ENCODE results near the gene ARFRP1.

ARFRP1 gene

GRCh38 chr20:63744574-63745423 is 37.0 kb upstream of the ARFRP1 start:
- Histone ChIP-seq H3K36me3 (ENCODE audit: low read length) (no peaks in the 10 kb centered on the region), H3K4me3 (ENCODE audit: insufficient read depth, low read length, poor library complexity, severe bottlenecking) (no peak overlapping the region), H4K20me1 (ENCODE audit: low read depth, low read length) (no peaks in the 10 kb centered on the region), H3K9ac (ENCODE audit: low read length) (no peak overlapping the region), H3K9me3 (ENCODE audit: insufficient read depth, low read length) (no peaks in the 10 kb centered on the region), H2AFZ (ENCODE audit: low read depth, low read length, severe bottlenecking) (no peak overlapping the region), H3K79me2 (ENCODE audit: insufficient read depth, low read length) (no peaks in the 10 kb centered on the region), H3K9me2 (replicated peaks; ENCODE audit: insufficient read depth, low read length) (no peaks in the 10 kb centered on the region), H3K27ac (ENCODE audit: low read depth, low read length) (no peak overlapping the region), H3F3A (ENCODE audit: insufficient read depth) (peaks cover 14% of the 10 kb centered on the region; the same call in 1 of the 2 replicates), H3K4me2 (ENCODE audit: low read depth, low read length, poor library complexity, severe bottlenecking) (no peak overlapping the region), H3K27me3 (ENCODE audit: low read length) (no peaks in the 10 kb centered on the region)
- TF ChIP-seq CTCF (IDR thresholded peaks at IDR 0.05; ENCODE audit: insufficient read depth, low read length, poor library complexity, severe bottlenecking) (no peak), EZH2phosphoT487 (conservative IDR thresholded peaks at IDR 0.05; ENCODE audit: low read length) (no peak)

DNA sequence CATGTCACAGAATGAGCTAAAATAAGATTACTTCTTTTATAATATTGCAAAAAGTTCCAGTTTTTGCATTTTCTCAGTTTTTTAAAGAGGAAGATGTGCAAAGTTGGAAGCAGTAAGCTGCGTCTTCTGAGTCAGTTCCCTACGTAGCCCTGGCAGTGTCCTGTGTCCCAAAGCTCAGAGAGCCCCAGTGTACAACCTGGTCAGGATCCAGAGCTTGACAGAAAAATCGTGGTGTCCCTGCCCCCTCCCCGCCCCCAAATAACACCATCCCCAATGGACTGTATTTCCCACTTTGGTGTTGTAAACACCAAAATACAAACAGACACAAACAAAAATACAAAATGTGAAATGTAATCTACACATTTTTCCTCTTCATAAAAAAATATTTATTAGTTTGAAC is 36.4 kb upstream of the ARFRP1 start:
- Histone ChIP-seq H3F3A (ENCODE audit: insufficient read depth) (peaks cover 14% of the 10 kb centered on the region; the same call in 1 of the 2 replicates), H3K9ac (ENCODE audit: low read length) (no peak overlapping the region), H2AFZ (ENCODE audit: low read depth, low read length, severe bottlenecking) (no peak overlapping the region), H3K27ac (ENCODE audit: low read depth, low read length) (0 out of 2 replicates have a peak overlapping the region, but pooled peaks have one; percentile 25), H3K9me2 (replicated peaks; ENCODE audit: insufficient read depth, low read length) (no peaks in the 10 kb centered on the region), H3K4me3 (ENCODE audit: insufficient read depth, low read length, poor library complexity, severe bottlenecking) (no peak overlapping the region), H3K79me2 (ENCODE audit: insufficient read depth, low read length) (no peaks in the 10 kb centered on the region), H3K9me3 (ENCODE audit: insufficient read depth, low read length) (no peaks in the 10 kb centered on the region), H3K4me2 (ENCODE audit: low read depth, low read length, poor library complexity, severe bottlenecking) (no peak overlapping the region), H3K27me3 (ENCODE audit: low read length) (no peaks in the 10 kb centered on the region), H3K36me3 (ENCODE audit: low read length) (no peaks in the 10 kb centered on the region), H4K20me1 (ENCODE audit: low read depth, low read length) (no peaks in the 10 kb centered on the region)
- TF ChIP-seq EZH2phosphoT487 (conservative IDR thresholded peaks at IDR 0.05; ENCODE audit: low read length) (no peak), CTCF (IDR thresholded peaks at IDR 0.05; ENCODE audit: insufficient read depth, low read length, poor library complexity, severe bottlenecking) (no peak)

- no peaks in the 10 kb centered on the region for H3K79me2 ChIP-seq (ENCODE audit: insufficient read depth, low read length)
- H3K4me3 ChIP-seq (ENCODE audit: insufficient read depth, low read length, poor library complexity, severe bottlenecking) = no peak overlapping the region
- no peak overlapping the region for H3K9ac ChIP-seq (ENCODE audit: low read length)
- H3K27ac ChIP-seq (ENCODE audit: low read depth, low read length) = 0 out of 2 replicates have a peak overlapping the region, but pooled peaks have one; percentile 25
- TF ChIP-seq EZH2phosphoT487 (conservative IDR thresholded peaks at IDR 0.05; ENCODE audit: low read length) = no peak
- no peak for TF ChIP-seq CTCF (IDR thresholded peaks at IDR 0.05; ENCODE audit: insufficient read depth, low read length, poor library complexity, severe bottlenecking)
- no peaks in the 10 kb centered on the region for H3K9me3 ChIP-seq (ENCODE audit: insufficient read depth, low read length)
- H3F3A ChIP-seq (ENCODE audit: insufficient read depth) = peaks cover 14% of the 10 kb centered on the region; the same call in 1 of the 2 replicates
- no peak overlapping the region for H2AFZ ChIP-seq (ENCODE audit: low read depth, low read length, severe bottlenecking)
- H3K9me2 ChIP-seq (replicated peaks; ENCODE audit: insufficient read depth, low read length) = no peaks in the 10 kb centered on the region
- no peaks in the 10 kb centered on the region for H4K20me1 ChIP-seq (ENCODE audit: low read depth, low read length)
- no peaks in the 10 kb centered on the region for H3K36me3 ChIP-seq (ENCODE audit: low read length)
- H3K4me2 ChIP-seq (ENCODE audit: low read depth, low read length, poor library complexity, severe bottlenecking) = no peak overlapping the region
- no peaks in the 10 kb centered on the region for H3K27me3 ChIP-seq (ENCODE audit: low read length)
Observed at GRCh38 chr20:63743210-63743970, 35.6 kb upstream of the ARFRP1 start.
